Cerebellar nuclear complex (tissue), 1 donor: ENCODE data around the gene SLC13A3.

Experiments
- DNase-seq, 2 experiments: peaks; one replicate each; lab custom pipeline; 2025; lab: John Stamatoyannopoulos, UW

The SLC13A3 gene

GRCh38 chr20:46523108-46523507 is 128.2 kb downstream of the SLC13A3 start:
- DNase-seq: no peak

- no peak for DNase-seq
These were observed 130.2 kb downstream of the SLC13A3 start for GRCh38 chr20:46520976-46521579.

- DNase-seq: no peak
These were observed 130.7 kb downstream of the SLC13A3 start for GRCh38 chr20:46520540-46520939.

GRCh38 chr20:46519471-46520068 is 131.7 kb downstream of the SLC13A3 start:
- DNase-seq: no peak

- peak in 1 of 2 experiments; percentile 29 for DNase-seq
These were observed 138.1 kb downstream of the SLC13A3 start, which contains the start of gene ZNF334 for GRCh38 chr20:46512943-46513844. ZNF334 (minus strand) TSS chr20:46513559; CDS start chr20:46512102, 1,457 bp downstream.

GRCh38 chr20:46509523-46509922 is 141.7 kb downstream of the SLC13A3 start:
- DNase-seq: no peak
